Measurements from ENCODE around the gene DOCK4.

DOCK4 gene

DNA sequence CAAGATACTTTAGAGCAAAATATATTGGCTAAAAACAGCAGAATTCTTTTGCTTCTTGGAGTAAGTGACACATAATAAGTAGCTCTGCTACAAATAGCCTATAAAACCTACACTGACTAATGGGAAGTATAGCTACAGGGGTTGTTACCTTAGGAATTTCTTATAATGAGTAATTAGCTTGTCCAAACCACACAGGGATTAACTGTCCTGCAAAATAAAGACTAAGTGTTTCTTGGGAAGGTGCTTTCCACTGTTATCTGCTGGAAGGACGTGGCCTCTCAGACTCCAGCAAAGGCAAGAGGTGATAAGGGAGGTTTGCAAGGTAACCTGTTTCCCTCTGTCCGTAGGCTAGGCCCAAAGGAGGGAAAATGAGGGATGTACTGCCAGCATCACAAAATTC is 302.4 kb downstream of the DOCK4 start:
- Histone ChIP-seq H3K36me3 (no peaks in the 10 kb centered on the region), H3K4me3 (ENCODE audit: low read depth, low read length) (no peak overlapping the region), H3K9me3 (no peaks in the 10 kb centered on the region), H3K4me1 (no peaks in the 10 kb centered on the region), H3K27me3 (no peaks in the 10 kb centered on the region)
- no peak for DNase-seq
- TF ChIP-seq CTCF (IDR thresholded peaks at IDR 0.05; ENCODE audit: low read depth, low read length), result no peak

DNA sequence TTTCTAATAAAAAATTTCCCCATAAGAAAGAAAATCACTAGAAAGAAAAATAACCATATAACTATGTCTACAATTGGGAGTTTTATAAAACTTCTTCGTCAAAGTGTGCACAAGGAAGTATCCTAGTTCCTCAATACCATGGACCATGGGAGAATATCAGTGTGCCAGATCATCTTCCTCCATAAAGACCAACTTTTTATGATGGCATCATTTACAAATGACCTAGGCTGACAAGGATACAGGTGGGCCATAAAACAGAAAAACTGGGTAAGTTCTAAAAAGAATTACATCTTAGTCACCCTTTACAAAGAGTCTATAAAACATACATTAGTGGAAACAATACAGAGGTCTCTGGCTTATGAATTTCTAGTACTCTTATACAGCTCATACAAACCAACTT is 303.2 kb downstream of the DOCK4 start:
- no peak for TF ChIP-seq CTCF (IDR thresholded peaks at IDR 0.05; ENCODE audit: low read depth, low read length)
- Histone ChIP-seq H3K4me1 (no peaks in the 10 kb centered on the region), H3K27me3 (no peaks in the 10 kb centered on the region), H3K4me3 (ENCODE audit: low read depth, low read length) (no peak overlapping the region), H3K36me3 (no peaks in the 10 kb centered on the region), H3K9me3 (no peaks in the 10 kb centered on the region)
- no peak for DNase-seq

DNA sequence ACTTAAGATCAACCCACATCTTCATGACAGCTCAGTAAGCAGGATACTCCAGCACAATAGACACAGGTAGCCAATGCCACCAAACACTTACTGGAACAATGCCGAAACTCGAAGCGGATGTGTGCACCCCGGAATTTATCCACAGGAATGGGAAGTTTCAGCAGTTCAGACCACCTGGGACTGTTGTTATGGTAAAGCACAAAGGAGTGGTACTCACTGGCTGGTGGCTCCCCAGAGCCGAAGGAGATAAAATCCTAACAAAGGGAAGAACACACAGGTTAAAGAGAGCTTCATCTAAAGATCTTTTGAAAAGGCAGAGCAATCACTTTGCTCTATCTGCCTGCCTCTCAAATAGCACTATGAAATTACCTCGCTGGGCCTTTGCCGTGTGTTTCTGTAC is 305.9 kb downstream of the DOCK4 start:
- no peaks in the 10 kb centered on the region for H3K36me3 ChIP-seq
- H3K4me1 ChIP-seq, result no peaks in the 10 kb centered on the region
- H3K27me3 ChIP-seq, result no peaks in the 10 kb centered on the region
- TF ChIP-seq CTCF (IDR thresholded peaks at IDR 0.05; ENCODE audit: low read depth, low read length), result no peak
- H3K9me3 ChIP-seq, result no peaks in the 10 kb centered on the region
- H3K4me3 ChIP-seq (ENCODE audit: low read depth, low read length), result no peak overlapping the region
- no peak for DNase-seq

DNA sequence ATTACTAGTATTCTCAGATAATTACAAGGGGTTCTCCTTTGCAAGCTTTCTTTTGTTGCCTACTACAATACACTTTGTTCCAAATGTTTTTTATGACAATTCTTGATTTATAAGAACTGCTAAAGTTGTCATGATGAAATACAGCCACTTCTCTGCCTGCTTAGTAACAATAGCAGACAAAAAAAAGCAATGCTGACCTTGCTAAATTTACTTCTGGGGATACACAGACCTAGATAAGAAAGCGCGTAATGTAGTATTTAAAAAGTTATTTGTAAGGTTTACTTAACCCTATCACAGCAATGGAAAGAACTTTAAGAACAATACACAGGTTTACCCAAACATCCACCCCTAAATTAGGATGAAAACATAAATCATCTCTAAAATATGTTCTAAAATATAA is 311.1 kb downstream of the DOCK4 start:
- Histone ChIP-seq H3K9me3 (no peaks in the 10 kb centered on the region), H3K27me3 (no peaks in the 10 kb centered on the region), H3K36me3 (no peaks in the 10 kb centered on the region), H3K4me1 (no peaks in the 10 kb centered on the region), H3K4me3 (ENCODE audit: low read depth, low read length) (no peak overlapping the region)
- TF ChIP-seq CTCF (IDR thresholded peaks at IDR 0.05; ENCODE audit: low read depth, low read length), result no peak
- DNase-seq, result no peak

DNA sequence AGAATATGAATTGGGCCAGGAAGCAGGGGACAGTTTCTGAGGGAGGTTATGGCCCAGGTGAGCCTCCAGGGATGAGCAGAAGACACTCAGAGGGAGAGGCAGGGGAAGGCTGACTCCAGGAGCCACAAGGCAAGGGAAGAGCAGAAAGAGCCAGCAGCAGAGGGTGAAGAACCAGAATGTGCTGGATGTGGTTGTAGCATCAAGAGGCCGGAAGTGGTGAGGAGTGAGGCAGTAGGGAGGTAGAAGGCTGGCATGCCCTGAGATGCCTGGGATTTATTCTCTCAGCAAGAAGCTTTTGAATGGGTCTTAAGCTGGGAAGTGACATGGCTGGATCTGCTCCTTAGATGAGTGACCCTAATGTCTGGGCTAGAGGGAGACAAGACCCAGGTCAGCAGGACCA is 311.7 kb downstream of the DOCK4 start:
- H3K4me3 ChIP-seq (ENCODE audit: low read depth, low read length), result no peak overlapping the region
- no peaks in the 10 kb centered on the region for H3K4me1 ChIP-seq
- no peaks in the 10 kb centered on the region for H3K9me3 ChIP-seq
- H3K27me3 ChIP-seq, result no peaks in the 10 kb centered on the region
- no peak for TF ChIP-seq CTCF (IDR thresholded peaks at IDR 0.05; ENCODE audit: low read depth, low read length)
- H3K36me3 ChIP-seq, result no peaks in the 10 kb centered on the region
- no peak for DNase-seq

- Histone ChIP-seq H3K4me3 (ENCODE audit: low read depth, low read length) (no peak overlapping the region), H3K36me3 (no peaks in the 10 kb centered on the region), H3K4me1 (no peaks in the 10 kb centered on the region), H3K27me3 (no peaks in the 10 kb centered on the region), H3K9me3 (no peaks in the 10 kb centered on the region)
- no peak for TF ChIP-seq CTCF (IDR thresholded peaks at IDR 0.05; ENCODE audit: low read depth, low read length)
- no peak for DNase-seq
Observed at GRCh38 chr7:111893190-111893589, 313.0 kb downstream of the DOCK4 start.

Data from BE2C (cell line).